KOPT-K1 (cell line): Measurements from ENCODE around the gene FBXL12.

Experiments
- H3K27ac ChIP-seq: fragments of 200-600 bp; sonication (generic); 2 replicates; pipeline ENCODE4 v1.5.1; 2016; ENCODE audit warnings: antibody characterized with exemption, mild to moderate bottlenecking, low read depth, low read length; ENCODE audit not compliant: poor library complexity, severe bottlenecking
- H3K36me3 ChIP-seq: fragments of 200-600 bp; sonication (generic); 2 replicates; pipeline ENCODE4 v1.5.1; 2017; ENCODE audit warnings: antibody characterized with exemption, mild to moderate bottlenecking, low read length, moderate library complexity; ENCODE audit not compliant: insufficient read depth
- H3K9me3 ChIP-seq: fragments of 200-600 bp; sonication (generic); 2 replicates; pipeline ENCODE4 v1.5.1; 2017; ENCODE audit warnings: antibody characterized with exemption, low read length, mild to moderate bottlenecking; ENCODE audit not compliant: insufficient read depth, poor library complexity, severe bottlenecking

The FBXL12 gene, protein sequence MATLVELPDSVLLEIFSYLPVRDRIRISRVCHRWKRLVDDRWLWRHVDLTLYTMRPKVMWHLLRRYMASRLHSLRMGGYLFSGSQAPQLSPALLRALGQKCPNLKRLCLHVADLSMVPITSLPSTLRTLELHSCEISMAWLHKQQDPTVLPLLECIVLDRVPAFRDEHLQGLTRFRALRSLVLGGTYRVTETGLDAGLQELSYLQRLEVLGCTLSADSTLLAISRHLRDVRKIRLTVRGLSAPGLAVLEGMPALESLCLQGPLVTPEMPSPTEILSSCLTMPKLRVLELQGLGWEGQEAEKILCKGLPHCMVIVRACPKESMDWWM

DNA sequence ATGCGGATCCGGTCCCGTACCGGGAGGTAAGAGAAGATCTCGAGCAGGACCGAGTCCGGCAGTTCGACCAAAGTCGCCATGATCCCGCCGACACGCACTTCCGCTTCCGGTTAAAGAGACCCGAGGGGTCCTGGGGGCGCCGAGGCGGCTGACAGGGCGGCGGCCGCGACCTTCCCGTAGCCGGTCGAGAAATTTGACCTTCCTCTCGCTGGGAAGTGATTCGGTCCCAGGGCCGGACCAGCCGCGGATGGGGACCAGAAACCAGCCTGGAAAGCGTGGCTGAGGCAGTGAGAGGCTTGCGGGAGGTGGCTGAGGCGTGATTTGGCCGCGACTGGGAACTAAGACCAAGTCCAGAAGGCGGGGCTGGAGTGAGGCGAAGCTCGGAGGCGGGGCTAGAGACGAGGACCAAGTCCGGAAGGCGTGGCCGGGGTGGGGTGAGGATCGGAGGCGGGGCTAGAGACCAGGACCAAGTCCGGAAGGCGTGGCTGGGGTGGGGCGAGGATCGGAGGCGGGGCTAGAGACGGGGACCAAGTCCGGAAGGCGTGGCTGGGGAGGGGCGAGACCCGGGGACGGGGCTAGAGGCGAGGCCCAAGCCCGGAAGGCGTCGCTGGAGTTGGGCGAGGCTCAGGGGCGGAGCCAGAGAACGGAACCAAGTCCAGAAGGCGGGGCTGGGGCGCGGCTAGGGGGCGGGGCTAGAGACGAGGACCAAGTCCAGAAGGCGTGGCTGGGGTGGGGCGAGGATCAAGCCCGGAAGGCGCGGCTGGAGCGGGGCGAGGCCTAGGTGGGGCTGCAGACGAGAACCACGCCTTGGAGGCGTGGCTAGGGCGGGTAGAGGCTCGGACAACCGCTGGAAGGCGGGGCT, at the start of gene FBXL12:
TSS of gene FBXL12 (minus strand) at position 346 of the 862 bp plus-strand sequence. CDS start at position 80, 266 bp downstream.
- Histone ChIP-seq H3K9me3 (peaks cover 22% of the 10 kb centered on the region), H3K27ac (peak within 1 kb of the TSS; percentile 86), H3K36me3 (peaks cover 23% of the 10 kb centered on the region)

DNA sequence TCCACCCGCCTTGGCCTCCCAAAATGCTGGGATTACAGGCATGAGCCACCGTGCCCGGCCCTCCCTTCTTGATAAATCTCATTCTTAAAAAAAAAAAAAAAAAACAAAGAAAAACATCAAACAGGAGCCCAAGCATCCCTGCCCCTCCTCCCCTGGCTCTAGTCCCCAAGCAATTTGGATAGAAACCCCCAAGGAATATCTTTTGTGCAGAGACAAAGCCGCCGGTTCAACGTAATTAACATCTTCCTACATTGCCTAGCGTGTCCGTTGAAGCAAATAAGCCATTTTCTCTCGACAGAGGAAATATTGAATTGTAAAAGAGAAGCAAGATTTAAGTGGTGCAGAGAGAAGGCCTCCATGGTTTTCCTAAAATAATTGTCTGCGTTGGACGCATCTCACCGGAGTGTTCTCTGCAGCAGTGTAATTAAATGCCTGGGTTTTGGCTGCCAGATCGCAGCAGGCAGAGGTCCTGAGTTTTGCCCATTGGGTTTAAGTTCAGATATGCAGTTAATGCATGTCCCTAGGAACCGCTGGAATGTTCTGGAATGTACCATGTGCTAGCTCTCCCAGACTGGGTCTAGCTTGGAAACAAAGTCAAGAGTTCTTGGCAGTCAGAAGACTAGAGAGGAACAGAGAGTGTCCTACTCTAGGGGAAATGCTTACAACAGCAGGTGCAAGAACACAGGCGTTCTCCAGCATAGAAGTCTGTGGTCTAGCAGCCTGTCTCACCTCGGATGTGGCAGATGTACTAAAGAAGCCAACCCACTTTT, 47.0 kb upstream of the FBXL12 start:
- H3K36me3 ChIP-seq: no peaks in the 10 kb centered on the region
- H3K9me3 ChIP-seq: no peaks in the 10 kb centered on the region
- peak overlapping the region; percentile 33 for H3K27ac ChIP-seq

DNA sequence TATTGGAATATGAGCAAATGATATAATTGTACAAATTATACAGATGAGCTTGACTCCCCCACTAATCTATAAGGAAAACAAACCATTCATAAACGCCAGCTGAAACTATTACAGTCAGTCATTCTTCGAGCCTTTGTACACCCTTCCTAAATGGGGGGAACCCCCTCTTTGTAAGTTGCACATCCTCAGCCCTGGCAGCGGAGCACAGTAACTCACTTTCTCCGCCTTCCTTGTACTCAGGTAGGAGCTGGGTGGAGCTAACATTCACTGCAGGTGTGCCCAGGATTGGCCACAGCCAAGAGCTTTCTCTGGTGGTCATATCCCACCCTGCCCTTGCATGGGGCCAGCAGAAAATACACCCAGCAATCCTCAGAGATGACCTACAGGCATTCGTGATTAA, 44.9 kb upstream of the FBXL12 start:
- Histone ChIP-seq H3K9me3 (no peaks in the 10 kb centered on the region), H3K36me3 (no peaks in the 10 kb centered on the region), H3K27ac (no peak overlapping the region)

DNA sequence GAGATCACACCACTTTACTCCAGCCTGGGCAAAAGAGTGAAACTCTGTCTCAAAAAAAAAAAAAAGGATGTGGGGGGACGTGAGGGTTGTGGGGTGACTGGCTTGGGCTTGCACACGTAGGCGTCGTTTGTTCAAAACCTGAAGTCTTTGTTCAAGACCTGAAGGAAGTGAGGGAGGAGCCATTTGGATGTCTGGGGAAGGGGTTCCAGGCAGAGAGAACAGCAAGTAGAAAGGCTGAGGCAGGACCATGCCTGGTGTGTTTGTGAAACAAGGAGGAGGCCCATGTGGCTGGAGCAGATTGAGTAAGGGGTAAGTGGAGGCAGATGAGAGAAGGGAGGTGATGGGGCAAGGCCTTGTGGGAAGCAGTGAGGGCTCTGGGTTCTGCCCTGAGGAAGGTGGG, 44.1 kb upstream of the FBXL12 start:
- no peak overlapping the region for H3K27ac ChIP-seq
- no peaks in the 10 kb centered on the region for H3K9me3 ChIP-seq
- H3K36me3 ChIP-seq: no peaks in the 10 kb centered on the region

DNA sequence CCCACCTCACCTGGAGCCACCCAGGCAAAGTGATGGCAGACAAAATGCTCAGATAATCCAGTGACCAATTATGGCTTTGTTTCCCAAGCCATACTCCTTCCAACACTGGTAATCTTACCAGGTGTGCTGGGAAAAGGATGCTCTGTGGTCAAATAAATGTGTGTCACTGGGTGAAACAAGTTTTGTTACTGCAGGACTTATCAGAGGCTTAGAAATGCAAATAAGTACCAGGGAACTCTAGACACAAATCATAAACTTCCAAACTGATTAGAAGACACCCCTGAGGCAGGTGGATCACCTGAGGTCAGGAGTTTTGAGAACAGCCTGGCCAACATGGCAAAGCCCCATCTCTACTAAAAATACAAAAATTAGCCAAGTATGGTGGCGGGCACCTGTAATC, 42.6 kb upstream of the FBXL12 start:
- no peaks in the 10 kb centered on the region for H3K36me3 ChIP-seq
- H3K9me3 ChIP-seq: no peaks in the 10 kb centered on the region
- no peak overlapping the region for H3K27ac ChIP-seq

DNA sequence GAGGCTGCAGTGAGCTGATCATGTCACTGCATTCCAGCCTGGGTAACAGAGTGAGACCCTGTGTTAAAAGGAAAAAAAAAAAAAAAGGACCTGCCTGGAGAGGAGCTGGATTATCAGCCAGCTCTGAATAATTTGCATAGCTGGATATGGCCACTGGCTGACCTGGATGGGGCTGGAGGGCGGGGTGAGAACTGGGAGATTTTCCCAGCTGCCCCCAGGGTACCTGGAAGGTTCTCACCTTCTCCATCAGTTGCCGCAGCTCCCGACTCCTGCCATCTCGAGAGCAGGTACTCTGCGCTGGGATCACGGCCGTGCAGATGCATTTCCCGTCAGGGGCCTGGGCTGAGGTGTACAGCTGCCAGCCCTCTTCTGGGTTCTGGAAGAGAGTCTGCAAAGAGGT, 41.5 kb upstream of the FBXL12 start:
- no peaks in the 10 kb centered on the region for H3K36me3 ChIP-seq
- H3K9me3 ChIP-seq: no peaks in the 10 kb centered on the region
- H3K27ac ChIP-seq: no peak overlapping the region

DNA sequence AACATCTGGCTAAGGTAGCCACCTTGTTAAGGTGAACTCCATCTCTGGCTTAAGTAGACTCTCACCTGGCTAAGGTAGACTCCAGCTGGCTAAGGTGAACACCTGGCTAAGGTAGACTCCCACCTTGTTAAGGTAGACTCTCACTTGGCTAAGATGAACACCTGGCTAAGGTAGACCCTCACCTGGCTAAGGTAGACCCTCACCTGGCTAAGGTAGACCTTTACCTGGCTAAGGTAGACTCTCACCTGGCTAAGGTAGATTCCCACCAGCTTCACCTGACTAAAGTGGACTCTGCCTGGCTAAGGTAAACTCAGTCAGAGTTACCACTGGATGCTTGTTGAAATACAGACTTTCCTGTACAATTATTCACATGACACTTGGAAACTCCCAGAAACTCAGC, 39.9 kb upstream of the FBXL12 start:
- no peaks in the 10 kb centered on the region for H3K9me3 ChIP-seq
- peak overlapping the region; percentile 62 for H3K27ac ChIP-seq
- no peaks in the 10 kb centered on the region for H3K36me3 ChIP-seq

DNA sequence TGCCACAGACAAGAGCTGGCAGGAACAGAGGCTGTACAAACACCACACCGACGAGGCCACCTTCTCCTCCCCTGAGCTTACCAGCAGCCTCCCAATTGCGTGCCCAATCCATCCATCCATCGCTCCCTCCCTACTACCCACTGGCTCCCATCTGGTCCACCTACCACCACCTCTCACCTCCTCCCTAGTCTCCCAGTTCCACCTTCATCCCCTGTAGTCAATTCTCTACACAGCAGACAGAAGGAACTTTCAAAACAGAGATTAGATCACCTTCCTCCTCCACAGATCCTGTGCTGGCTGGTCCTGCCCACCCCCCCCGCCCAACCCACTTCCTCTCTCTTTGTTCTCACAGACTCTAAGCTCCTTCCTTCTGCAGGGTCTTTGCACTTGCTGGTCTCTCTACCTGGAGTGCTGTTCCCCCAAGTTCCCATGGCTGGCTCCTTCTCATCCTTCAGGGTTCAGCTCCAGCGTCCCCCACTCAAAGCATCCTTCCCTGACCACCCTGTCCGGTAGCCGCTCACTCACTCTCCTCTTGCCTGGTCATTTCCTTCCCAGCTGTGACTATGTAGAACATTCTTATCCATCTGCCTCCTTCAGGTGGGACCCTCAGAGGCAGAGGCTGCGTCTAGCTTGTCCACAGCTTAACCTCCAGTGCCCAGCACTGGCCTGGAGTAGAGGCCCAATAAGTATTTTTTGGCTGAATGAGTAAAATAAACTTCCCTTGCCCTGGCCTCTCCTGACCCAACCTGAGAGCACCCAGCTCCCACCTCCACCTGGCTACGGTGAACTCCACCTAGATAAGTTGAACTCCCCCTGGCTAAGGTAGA, 39.3 kb upstream of the FBXL12 start:
- Histone ChIP-seq H3K36me3 (no peaks in the 10 kb centered on the region), H3K27ac (peak overlapping the region; percentile 62), H3K9me3 (no peaks in the 10 kb centered on the region)

DNA sequence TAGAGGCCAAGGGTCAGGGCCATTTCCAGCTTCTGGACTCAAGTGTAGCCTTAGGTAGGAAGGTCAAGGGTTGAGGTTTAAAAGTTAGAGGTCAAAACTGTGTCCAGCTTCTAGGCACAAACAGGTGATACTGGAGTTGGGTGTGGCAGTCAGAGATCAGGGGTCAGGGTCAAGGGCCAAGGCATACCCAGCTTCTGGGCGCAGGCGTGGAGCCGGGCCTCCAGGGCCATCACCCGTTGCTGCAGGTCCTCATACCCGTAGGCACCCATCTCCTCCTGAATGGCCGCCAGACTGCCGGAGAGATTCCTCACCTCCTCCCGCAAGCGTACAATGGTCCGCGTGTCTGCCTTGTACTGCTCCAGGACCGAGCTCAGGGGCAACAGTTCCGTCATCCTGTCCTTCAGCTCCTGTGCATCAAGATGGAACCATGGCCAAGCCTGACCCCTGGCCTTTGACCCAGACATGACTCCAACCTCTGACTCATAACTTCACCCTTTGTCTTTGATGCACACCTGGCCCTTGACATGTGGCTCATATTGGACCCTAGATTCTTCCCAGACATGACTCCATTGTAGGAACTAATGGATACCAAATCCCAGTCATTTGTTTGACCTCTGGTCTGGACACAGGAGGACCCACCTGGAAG, 38.3 kb upstream of the FBXL12 start:
- Histone ChIP-seq H3K36me3 (no peaks in the 10 kb centered on the region), H3K9me3 (no peaks in the 10 kb centered on the region)

DNA sequence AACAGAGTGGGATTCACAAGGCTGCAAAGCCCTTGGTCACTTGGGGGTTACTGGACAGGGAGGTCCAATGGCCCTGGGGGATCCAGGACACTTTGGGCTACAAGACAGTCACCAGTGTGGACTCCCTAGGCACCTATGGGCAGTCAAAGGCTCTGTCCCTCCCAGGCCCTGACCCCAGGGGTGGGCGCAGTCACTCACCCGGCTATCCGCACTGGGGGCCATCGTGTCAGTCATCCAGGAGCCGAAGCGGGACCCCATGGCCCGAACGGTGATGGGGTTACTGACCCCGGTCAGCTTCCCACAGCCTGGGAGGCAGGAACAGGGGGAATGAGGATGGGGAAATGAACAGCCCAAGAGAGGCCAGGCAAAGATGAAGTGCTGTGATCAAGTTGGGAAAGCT, 37.7 kb upstream of the FBXL12 start:
- Histone ChIP-seq H3K27ac (no peak overlapping the region), H3K36me3 (0 out of 2 replicates have a peak, but pooled peaks cover 3% of the 10 kb centered on the region), H3K9me3 (no peaks in the 10 kb centered on the region)

More for the DNA sequence above, 38.3 kb upstream of the FBXL12 start:
- H3K27ac ChIP-seq: peak overlapping the region; percentile 62

DNA sequence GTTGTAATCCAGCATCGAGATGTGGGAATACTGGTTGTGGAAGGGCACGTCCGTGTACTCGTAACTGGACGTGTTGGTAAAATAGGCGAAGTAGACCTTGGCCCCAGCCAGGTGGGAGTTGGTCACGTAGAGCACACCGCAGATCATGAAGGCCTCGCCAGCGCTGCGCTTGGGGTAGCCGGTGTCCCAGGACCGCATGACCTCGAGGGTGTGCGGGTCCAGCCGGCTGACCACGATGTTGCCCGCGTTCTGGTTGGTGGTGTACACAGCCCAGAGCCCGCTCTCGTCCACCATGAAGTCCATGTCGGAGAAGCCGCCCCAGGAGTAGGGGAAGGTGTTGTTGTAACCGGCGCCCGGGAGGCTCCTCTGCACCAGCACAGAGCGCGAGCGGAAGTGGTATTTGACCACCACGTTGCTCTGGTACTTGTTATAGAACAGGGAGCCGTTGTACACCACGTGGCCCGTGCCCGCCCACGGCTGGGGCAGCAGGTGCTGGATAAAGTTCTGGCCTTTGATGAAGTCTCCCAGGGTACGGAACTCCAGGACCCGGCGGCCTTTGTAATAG, 35.5 kb upstream of the FBXL12 start:
- peaks cover 21% of the 10 kb centered on the region; the same call in 1 of the 2 replicates for H3K36me3 ChIP-seq
- no peaks in the 10 kb centered on the region for H3K9me3 ChIP-seq
- H3K27ac ChIP-seq: no peak overlapping the region

DNA sequence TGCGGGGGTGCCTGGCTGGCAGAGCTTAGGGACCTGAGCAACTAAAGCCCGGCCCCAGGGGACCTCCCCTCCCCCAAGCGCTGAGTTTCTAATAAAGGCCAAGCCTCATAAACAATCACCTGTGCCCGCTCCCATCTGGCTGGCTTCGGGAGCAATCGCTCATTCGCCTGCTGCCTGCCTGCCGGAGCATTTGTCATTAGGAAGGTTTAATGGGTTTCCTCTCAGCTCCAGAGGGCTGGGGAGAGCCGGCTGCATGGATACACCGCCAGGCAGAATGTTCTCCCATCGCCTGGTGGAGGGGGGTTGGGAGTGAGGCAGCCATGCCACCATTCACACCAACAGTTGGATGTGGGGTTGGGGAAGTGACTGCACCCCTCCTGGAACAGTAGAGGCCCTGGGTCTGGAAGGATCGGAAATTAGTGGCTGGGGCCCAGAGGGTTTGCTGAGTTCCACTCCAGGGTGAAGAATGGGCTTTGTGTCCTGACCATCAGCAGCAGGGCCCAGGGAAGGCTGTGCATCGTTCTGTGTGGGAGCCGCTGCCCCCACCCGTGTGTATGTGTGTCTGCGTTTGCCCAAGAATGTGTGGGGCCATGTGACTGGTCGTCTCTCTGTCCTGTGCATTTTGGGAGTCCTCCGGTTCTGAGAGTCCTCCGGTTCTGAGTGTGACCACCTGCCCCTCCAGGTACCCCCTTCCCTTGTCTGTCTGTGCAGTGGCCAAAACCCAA, 31.5 kb upstream of the FBXL12 start:
- Histone ChIP-seq H3K9me3 (no peaks in the 10 kb centered on the region), H3K36me3 (peaks cover 60% of the 10 kb centered on the region), H3K27ac (no peak overlapping the region)

DNA sequence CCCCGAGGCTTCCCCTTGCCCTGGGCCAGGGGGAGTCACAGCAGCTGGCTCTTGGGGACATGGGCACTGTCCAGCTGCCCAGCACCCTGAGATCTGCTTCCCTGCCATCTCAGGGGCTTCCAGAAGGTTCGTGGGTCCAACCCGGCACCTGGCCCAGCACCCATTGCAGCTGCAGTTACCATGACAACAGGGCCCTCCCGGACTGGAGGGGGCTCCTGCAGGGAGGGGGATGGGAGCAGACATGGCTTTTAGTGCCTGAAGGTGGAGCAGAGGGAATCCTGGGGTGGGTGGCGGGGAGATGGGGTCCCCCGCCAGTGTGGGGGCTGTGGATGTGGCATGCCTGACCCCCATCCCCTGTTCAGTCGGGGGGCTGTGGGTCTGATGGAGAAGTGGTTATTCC, 30.9 kb upstream of the FBXL12 start:
- H3K36me3 ChIP-seq: peaks cover 66% of the 10 kb centered on the region
- H3K9me3 ChIP-seq: no peaks in the 10 kb centered on the region
- no peak overlapping the region for H3K27ac ChIP-seq
